T47D (cell line): ENCODE results near the gene GIT1.

Experiments used
- DNase-seq, 2 experiments: peaks; one replicate each; pipeline versions ENCODE4 v3.0.0 to v3.0.0-alpha.2; 2011 to 2012; ENCODE audit warnings: low read depth in 1 of 2, low spot score in 1 of 2
- JUND ChIP-seq: IDR thresholded peaks from 2 replicates; pipeline ENCODE4 v1.6.1; 2012; ENCODE audit warnings: low read depth
- in situ Hi-C: cut with HindIII; loops from 2 replicates; pipeline ENCODE4 v1.10.0; 2016; ENCODE audit warnings: low sequenced_read_pairs, low pct_unique_long_range_greater_than_20kb

The GIT1 gene

DNA sequence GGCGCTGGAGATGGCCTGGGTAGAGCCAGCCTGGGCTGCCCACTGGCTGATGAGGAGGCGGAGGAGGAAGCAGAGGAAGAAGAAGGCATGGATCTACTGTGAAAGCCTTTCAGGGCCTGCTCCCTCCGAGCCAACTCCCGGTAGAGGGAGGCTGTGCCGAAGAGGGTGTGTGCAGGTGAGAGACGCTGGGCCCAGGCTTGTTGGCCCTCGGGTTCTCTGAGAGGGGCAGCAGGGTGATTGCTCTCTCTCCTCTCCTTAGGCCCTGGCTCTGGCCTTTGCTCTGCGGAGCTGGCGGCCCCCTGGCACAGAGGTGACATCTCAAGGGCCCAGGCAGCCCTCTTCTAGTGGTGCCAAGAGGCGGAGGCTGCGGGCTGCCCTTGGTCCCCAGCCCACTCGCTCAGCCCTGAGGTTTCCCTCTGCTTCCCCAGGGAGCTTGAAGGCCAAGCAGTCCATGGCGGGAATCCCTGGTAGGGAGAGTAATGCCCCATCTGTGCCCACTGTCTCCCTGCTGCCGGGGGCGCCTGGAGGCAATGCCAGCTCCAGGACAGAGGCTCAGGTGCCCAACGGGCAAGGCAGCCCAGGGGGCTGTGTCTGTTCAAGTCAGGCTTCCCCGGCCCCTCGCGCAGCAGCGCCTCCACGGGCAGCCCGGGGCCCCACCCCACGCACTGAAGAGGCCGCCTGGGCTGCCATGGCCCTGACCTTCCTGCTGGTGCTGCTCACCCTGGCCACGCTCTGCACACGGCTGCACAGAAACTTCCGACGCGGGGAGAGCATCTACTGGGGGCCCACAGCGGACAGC lies 17.4 kb downstream of the GIT1 start:
- in situ Hi-C loops = no loop called here
- TF ChIP-seq JUND = no peak

DNA sequence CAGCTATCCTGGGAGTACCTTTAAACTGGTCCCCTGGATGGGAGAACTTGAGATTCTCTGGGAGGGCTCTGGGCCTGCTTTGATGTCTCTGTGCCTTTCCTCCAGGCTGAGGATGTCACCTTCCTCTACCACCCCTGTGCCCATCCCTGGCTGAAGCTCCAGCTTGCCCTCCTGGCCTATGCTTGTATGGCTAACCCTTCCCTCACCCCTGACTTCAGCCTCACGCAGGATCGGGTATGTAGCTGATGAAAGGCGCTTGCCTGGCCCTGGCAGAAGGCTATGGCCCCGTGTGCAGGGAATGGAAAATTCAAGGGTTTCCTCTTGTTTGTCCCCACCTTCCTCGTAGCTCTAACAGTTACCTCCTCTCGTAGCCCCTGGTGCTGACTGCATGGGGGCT lies 18.0 kb downstream of the GIT1 start:
- in situ Hi-C loops = no loop called here
- DNase-seq = no peak
- TF ChIP-seq JUND = no peak

More for the DNA sequence above, 17.4 kb downstream of the GIT1 start:
- no peak for DNase-seq

DNA sequence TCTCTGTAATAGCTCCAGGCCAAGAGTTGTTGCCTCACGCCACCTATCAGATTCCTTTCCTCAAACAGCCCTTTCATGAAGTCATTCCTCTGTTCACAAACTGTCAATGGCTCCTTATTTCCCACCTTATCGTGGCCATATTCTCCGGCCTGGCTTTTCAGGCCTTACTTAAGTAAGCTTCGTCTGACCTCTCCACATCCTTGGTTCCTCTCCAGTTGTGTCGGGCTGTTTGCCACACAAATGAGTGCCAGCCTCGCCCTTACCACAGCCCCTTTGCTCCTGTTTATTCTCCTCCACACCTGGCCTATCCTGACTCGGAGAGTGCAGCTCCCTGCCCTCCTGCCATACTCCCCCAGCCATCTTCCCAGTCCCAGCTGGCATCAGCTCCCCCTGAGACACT lies 18.9 kb downstream of the GIT1 start:
- TF ChIP-seq JUND = no peak
- DNase-seq = no peak
- in situ Hi-C loops = no loop called here

DNA sequence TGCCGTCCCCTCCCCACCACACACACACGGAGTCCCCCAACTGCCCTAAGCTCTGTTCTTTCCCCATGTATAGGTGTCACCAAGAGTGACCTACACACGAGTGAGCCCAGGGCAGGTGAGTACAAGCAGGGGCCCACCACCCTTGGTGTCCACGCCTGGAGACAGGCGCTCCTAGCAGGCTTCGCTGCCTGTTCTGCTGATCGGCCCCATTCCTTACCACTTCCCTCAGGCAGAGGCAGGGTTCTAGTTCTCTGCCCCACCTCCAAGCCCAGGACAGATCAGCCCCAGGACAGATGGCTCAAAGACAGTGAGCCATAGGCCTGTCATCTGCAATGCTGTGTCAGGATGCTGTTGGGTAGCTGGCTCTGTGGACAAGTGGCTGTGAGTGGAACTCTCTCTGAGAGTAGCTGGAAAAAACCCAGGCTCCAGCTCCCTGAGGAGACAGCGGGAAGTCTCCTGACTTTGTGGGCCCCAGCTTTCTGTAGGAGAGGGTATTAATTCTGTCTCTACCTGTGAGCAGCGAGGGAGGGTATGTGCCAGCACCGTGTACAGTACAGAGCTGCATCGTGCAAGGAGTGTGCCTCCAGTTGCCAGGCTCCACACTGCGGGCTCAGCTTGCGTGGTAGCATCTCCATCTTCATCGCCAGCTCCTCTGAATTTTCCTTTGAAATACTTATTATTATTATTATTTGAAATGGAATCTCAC lies 20.1 kb downstream of the GIT1 start:
- no peak for TF ChIP-seq JUND

DNA sequence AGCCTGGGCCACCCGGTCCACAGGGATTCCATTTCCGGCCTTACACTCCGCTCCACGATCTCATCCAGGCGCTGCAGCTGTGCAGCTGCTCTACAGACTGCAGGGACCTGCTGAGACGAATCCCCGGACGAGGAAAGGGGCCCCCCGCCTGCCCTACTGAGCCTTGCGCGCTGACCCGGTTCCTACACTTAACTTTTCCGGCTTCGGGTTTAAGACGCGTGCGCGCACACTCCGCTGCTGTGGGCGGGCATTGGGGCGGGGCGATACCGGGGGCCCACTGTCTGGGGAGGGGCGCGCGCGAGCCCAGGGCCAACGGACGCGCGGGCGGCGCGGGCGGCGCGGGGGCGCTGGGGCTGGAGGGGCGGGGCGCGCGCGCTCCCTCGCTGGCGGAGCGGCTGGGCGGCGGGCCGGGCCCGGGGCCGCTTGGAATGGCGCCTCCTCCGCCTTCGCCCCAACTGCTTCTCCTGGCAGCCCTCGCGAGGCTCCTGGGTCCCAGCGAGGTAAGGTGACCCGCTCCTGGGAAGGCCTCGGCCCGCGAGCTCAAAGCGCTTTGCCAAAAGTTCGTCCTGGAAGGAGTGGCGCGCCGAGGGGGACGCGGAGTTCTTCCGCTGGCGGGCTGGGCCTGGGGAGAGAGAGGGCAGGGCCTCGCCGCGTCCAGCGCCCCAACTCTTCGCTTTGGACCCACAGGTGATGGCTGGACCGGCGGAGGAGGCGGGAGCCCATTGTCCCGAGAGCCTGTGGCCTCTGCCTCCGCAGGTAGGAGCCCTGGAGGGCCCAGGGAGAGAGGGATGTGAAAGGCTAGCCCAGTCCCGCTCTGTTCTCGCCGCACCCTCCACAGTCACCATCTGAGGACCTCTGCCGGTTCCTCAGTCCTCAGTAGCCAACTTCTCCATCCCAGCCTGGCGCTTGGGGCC lies 20.9 kb downstream of the GIT1 start, which contains the start of gene TP53I13:
Gene TP53I13, plus strand, starts transcription at position 371 of the 914 bp plus-strand sequence. Its CDS starts 58 bp downstream, at position 429.
- TF ChIP-seq JUND = no peak
- peak; percentile 94 to 97 for DNase-seq
- in situ Hi-C loops = no loop called here

More for the DNA sequence above, 20.1 kb downstream of the GIT1 start:
- DNase-seq = no peak
- in situ Hi-C loops = no loop called here

DNA sequence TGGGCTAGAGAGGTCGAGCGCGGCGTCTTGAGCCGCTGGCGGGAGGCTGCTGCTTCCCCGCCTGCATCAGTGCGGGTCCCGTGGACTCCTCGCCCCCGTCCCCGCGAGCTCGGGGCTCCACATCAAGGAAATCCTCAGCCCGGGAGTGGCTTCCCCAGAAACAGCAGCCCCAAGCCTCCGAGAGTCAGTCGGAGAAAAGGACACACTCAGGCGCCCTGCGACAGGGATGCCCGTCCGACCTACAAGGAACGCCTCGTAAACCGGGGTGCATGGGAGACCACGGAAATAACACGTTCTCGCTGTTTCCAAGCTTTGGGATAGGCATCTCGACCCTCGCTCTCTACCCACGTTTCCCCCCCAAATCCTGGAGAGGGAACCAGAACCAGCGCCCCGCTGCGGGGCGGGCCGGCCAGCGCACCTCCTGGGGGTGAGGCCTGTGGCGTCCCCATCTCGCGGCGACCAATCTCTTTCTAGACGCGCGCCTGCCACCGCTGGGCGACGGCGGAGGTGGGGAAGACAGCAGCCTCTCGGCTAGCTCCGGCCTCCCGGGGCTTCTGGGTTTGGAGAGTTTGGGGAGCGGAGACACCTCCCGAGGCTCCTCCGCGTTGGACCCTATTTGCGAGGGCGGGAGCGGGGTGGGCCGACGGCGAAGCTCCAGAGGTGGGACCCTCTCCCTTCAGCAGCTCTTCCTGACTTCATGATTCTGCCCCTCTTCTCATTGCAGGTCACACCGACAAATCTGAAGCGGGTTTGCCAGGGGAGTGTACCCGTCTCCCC lies 21.7 kb downstream of the GIT1 start:
- in situ Hi-C loops = no loop called here

DNA sequence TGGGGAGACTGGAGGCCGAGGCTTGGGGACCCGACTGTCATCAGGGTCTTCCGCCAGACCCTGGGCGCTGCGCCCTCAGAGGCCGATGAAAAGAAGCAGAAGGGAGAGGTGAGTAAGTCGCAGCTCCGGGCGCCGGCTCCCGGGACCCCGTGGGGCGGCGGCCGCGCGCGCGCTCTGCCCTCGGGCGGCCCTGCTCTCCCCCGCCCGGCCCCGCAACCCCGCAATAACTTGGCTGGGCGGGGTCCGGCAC lies 22.2 kb downstream of the GIT1 start:
- DNase-seq = peak in 1 of 2 experiments; percentile 47
- in situ Hi-C loops = no loop called here
- TF ChIP-seq JUND = no peak

More for the DNA sequence above, 21.7 kb downstream of the GIT1 start:
- DNase-seq = peak; percentile 85 to 95
- TF ChIP-seq JUND = no peak

DNA sequence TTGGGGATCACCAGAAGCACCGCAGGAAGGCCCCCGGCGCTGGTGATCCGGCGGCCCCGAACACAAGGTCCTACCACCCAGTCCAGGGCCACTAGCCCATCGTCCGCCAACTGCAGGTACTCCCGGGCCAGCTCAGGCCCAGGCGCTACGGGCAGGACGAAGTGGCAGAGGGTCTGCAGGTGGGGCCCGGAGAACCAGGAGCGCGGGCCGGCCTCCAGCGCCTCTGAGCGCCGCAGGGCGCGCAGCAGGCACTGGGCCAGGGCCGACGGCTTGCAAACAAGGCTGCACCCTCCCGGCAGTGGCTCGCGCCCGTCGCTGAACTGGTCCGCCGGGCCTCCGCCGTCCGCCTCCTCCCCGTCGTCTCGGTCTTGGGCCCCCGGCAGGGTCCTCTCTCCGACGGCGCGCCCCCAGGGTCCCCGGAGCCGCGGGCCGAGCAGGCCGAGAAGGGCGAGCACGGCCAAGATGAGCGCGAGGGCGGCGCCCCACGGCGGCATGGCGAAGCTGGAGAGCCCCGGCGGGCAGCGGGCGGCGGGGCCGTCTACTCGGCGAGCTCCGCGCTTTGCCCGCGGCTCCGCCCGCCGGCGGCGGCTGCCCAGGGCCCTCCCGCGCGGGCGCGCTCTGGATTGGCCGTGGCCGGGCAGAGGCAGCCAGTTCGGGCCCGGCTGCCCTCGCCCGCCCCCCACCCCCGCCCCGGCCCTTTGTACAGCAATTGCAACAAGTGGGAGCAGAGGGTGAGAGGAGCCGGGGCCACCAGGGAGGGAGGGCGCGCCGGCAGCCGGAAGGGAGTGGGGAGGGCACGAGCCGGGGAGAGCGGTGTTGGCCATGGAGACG lies 22.8 kb downstream of the GIT1 start, which contains the start of gene ABHD15:
Gene ABHD15, minus strand, starts transcription at position 565 of the 831 bp plus-strand sequence. Its CDS starts 71 bp downstream, at position 494.
- peak; percentile 77 to 92 for DNase-seq
- no peak for TF ChIP-seq JUND
- in situ Hi-C loops = no loop called here

DNA sequence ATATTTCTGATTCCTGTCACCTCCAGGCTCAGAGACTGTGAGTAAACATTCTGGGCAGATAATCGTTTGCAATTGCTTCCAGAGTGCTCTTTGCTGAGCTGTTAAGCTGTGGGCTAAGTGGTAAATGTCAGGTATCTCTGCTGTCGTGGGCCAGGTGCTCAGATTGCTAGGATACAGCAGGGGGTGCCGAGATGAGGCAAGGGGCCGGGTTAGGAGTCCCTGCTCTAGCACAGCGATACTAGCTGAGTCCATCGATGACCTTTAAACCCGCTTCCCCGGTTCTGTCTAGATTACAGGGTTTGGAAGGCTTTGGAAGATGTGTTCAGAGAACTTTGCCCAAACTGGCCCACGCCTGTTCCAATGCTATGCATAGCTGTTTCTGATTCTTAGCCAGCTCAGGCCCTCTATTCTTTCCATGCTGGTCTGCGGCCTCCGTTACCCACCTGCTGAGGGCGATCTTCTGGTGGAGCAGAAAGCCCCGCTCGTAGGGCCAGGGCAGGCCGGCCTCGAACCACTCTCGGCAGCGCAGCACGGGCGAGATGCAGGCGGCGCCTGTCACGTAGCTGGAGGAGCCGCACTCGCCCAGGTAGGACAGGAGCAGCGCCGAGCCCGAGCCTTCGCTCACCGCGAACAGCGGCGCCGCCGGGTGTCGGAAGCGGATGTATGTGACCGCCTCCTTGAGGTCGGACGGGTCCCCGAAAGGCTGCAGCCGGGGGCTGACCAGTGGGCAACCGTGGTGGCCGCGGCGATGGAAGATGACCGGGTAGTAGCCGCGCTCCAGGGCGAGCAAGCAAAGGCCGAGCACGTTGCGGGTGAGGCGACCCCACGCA lies 23.6 kb downstream of the GIT1 start:
- in situ Hi-C loops = no loop called here
- no peak for TF ChIP-seq JUND
- peak in 1 of 2 experiments; percentile 58 for DNase-seq

DNA sequence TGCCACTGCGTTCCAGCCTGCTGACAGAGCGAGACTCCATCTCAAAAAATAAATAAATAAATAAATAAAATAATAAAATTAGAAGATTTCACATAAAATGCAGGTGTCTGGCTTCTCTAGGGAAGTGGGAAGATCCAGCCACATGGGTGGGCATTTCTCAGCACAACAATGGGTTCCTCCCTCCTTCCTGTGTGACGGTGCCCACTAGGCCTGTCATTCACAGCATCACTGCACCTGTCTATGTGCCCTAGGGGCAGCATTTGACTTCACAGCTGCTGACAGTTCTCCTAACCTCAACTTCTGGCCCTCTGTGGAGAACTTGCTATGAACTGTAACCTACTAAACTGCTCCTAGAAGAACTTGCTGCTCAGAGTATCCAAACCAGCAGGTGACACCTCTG lies 25.6 kb downstream of the GIT1 start:
- in situ Hi-C loops = no loop called here
- no peak for DNase-seq
- TF ChIP-seq JUND = no peak
